MM.1S (cell line): ENCODE data around the gene ADARB1.

Source experiments
- CTCF ChIP-seq: fragments of 300-600 bp; sonication (generic); IDR thresholded peaks from 2 replicates; pipeline ENCODE4 v1.5.1; 2016; ENCODE audit warnings: antibody characterized with exemption, low read length, mixed read lengths
- EZH2 ChIP-seq: fragments of 300-600 bp; sonication (generic); optimal IDR thresholded peaks from 2 replicates; pipeline ENCODE3; 2017; ENCODE audit warnings: low read depth, mild to moderate bottlenecking, antibody characterized with exemption, low read length, mixed read lengths
- EZH2phosphoT487 ChIP-seq: fragments of 300-600 bp; sonication (generic); IDR thresholded peaks from 2 replicates; pipeline ENCODE4 v1.6.1; 2018; ENCODE audit warnings: antibody characterized with exemption, low read length

GRCh38 chr21:45223236-45224185 is 149.1 kb downstream of the ADARB1 start:
- TF ChIP-seq CTCF, result no peak
- no peak for TF ChIP-seq EZH2
- TF ChIP-seq EZH2phosphoT487, result no peak
